SK-N-SH (cell line): ENCODE measurements around the gene BAZ1B. TPM values are rescaled to one million over a fixed set of nuclear protein-coding genes. Genes with fewer than 3 reads are reported as not detected.
"Not testable (repeated sequence)": the region's sequence is repeated elsewhere in the genome, so short reads cannot be mapped to it uniquely, and the experiment has no call there.

ENCODE experiments used
- CTCF ChIA-PET: fragments of 300-600, 350-600 bp; formaldehyde crosslinking; extraction: SDS; loops from one replicate; lab custom pipeline; 2021; lab: Yijun Ruan, JAX
- POLR2A ChIA-PET: fragments of 350-600 bp; sonication (Branson Sonifier 250); formaldehyde crosslinking; extraction: SDS; loops from one replicate; lab custom pipeline; 2020; ENCODE audit warnings: antibody characterized with exemption, inconsistent platforms; lab: Yijun Ruan, JAX
- DNase-seq: peaks from one replicate; pipeline ENCODE4 v3.0.0; 2012
- H2AFZ ChIP-seq: fragments of 200-600 bp; sonication (generic); 2 replicates; pipeline ENCODE4 v1.8.1; 2016; ENCODE audit warnings: antibody characterized with exemption, mild to moderate bottlenecking, low read depth
- H3F3A ChIP-seq: fragments of 200-600 bp; sonication (generic); replicated peaks from 2 replicates; pipeline ENCODE3; 2016; ENCODE audit warnings: antibody characterized with exemption, mild to moderate bottlenecking; ENCODE audit not compliant: insufficient read depth
- H3K27ac ChIP-seq, 2 experiments: fragments of 200-500 bp in 1 of 2; fragments of 200-600 bp in 1 of 2; sonication (Bioruptor generic) in 1 of 2; sonication (generic), shearing (Covaris generic) in 1 of 2; 2 replicates each; pipeline versions ENCODE4 v1.5.1 to v1.6.1; 2014 to 2016; ENCODE audit warnings: low read depth in 2 of 2, inconsistent platforms in 1 of 2, low read length in 1 of 2, mild to moderate bottlenecking in 1 of 2, mixed read lengths in 1 of 2
- H3K27me3 ChIP-seq: fragments of 200-600 bp; sonication (generic), shearing (Covaris generic); 2 replicates; pipeline ENCODE4 v1.6.1; 2016; ENCODE audit warnings: mixed run types; ENCODE audit not compliant: insufficient read depth
- H3K36me3 ChIP-seq, 2 experiments: fragments of 200-500 bp in 1 of 2; fragments of 200-600 bp in 1 of 2; sonication (Bioruptor generic) in 1 of 2; sonication (generic) in 1 of 2; replicated peaks in 1 of 2; 2 replicates each; pipeline versions ENCODE3 to v1.5.1; 2014 to 2016; ENCODE audit warnings: low read length in 1 of 2, mild to moderate bottlenecking in 1 of 2; ENCODE audit not compliant: insufficient read depth in 2 of 2, control insufficient read depth in 1 of 2
- H3K4me1 ChIP-seq, 2 experiments: fragments of 200-500 bp in 1 of 2; fragments of 200-600 bp in 1 of 2; sonication (Bioruptor generic) in 1 of 2; sonication (generic), shearing (Covaris generic) in 1 of 2; 2 replicates each; pipeline versions ENCODE4 v1.5.1 to v1.6.1; 2014 to 2016; ENCODE audit warnings: low read depth in 1 of 2, low read length in 1 of 2, mixed run types in 1 of 2; ENCODE audit not compliant: insufficient read depth in 2 of 2, control insufficient read depth in 1 of 2
- H3K4me2 ChIP-seq: fragments of 200-600 bp; sonication (generic), shearing (Covaris generic); 2 replicates; pipeline ENCODE4 v1.6.1; 2017; ENCODE audit warnings: mixed run types
- H3K4me3 ChIP-seq, 2 experiments: fragments of 200-500 bp in 1 of 2; fragments of 200-600 bp in 1 of 2; sonication (Bioruptor generic) in 1 of 2; sonication (generic), shearing (Covaris generic) in 1 of 2; 2 replicates each; pipeline versions ENCODE4 v1.5.1 to v1.8.1; 2014 to 2016; ENCODE audit warnings: low read depth in 2 of 2, inconsistent platforms in 1 of 2, low read length in 1 of 2, mild to moderate bottlenecking in 1 of 2, mixed read lengths in 1 of 2, moderate library complexity in 1 of 2
- H3K79me2 ChIP-seq: fragments of 200-600 bp; sonication (generic); 2 replicates; pipeline ENCODE4 v1.8.1; 2017; ENCODE audit warnings: mild to moderate bottlenecking; ENCODE audit not compliant: insufficient read depth
- H3K9ac ChIP-seq: fragments of 200-600 bp; sonication (generic); 2 replicates; pipeline ENCODE4 v1.6.1; 2017; ENCODE audit warnings: mixed run types
- H3K9me2 ChIP-seq: fragments of 200-600 bp; sonication (generic); 2 replicates; pipeline ENCODE4 v1.6.1; 2017; ENCODE audit warnings: mixed run types
- H3K9me3 ChIP-seq: fragments of 200-600 bp; sonication (generic); 2 replicates; pipeline ENCODE4 v1.6.1; 2017; ENCODE audit warnings: mixed run types, mild to moderate bottlenecking, moderate library complexity
- H4K20me1 ChIP-seq: fragments of 200-600 bp; sonication (generic); 2 replicates; pipeline ENCODE4 v1.6.1; 2017; ENCODE audit warnings: mild to moderate bottlenecking, mixed run types; ENCODE audit not compliant: insufficient read depth
- FOXM1 ChIP-seq: IDR thresholded peaks from 2 replicates; pipeline ENCODE4 v1.4.0; 2012; ENCODE audit warnings: low read depth, mild to moderate bottlenecking
- MEF2A ChIP-seq: IDR thresholded peaks from 2 replicates; pipeline ENCODE4 v1.4.0; 2012; ENCODE audit warnings: low read depth, borderline replicate concordance
- POLR2AphosphoS5 ChIP-seq: IDR thresholded peaks from 2 replicates; pipeline ENCODE4 v1.6.1; 2012; ENCODE audit warnings: low read depth, low read length
- RAD21 ChIP-seq: IDR thresholded peaks from 2 replicates; pipeline ENCODE4 v1.6.1; 2012; ENCODE audit warnings: mild to moderate bottlenecking, low read length
- RCOR1 ChIP-seq: fragments of 150-350 bp; IDR thresholded peaks from 2 replicates; pipeline ENCODE4 v1.6.1; 2017; ENCODE audit warnings: antibody characterized with exemption, low read length
- TCF12 ChIP-seq: IDR thresholded peaks from 2 replicates; pipeline ENCODE4 v1.4.0; 2012
- WGBS: methylation state at CpG from one replicate; pipeline ENCODE4 v1.1.6; 2017; ENCODE audit warnings: low lambda C conversion rate; 5-methylcytosine and 5-hydroxymethylcytosine counted together
- polyA plus RNA-seq, 3 experiments: library from polyadenylated mRNA; depleted of rRNA; stranded (reverse); fragments of >200 nt; gene quantifications; 2 replicates each; pipeline ENCODE4 v1.2.3, GENCODE V29; 2012
- TF ChIP-seq, protein P1 (sequence below): IDR thresholded peaks from 2 replicates; pipeline ENCODE4 v1.4.0; 2012; ENCODE audit warnings: low read depth, borderline replicate concordance
- TF ChIP-seq, protein P2 (sequence below): fragments of 150-350 bp; IDR thresholded peaks from 2 replicates; pipeline ENCODE4 v1.6.1; 2017; ENCODE audit warnings: antibody characterized with exemption, low read length, low read depth, borderline replicate concordance
- TF ChIP-seq, protein P3 (sequence below): fragments of 200-600 bp; sonication (generic); IDR thresholded peaks from 2 replicates; pipeline ENCODE4 v1.6.1; 2017; ENCODE audit warnings: antibody characterized with exemption, mild to moderate bottlenecking, moderate library complexity

BAZ1B gene
- polyA plus RNA-seq, 1 of the 3 experiments (the other 2 are of a cell fraction) = 20.9 TPM

DNA sequence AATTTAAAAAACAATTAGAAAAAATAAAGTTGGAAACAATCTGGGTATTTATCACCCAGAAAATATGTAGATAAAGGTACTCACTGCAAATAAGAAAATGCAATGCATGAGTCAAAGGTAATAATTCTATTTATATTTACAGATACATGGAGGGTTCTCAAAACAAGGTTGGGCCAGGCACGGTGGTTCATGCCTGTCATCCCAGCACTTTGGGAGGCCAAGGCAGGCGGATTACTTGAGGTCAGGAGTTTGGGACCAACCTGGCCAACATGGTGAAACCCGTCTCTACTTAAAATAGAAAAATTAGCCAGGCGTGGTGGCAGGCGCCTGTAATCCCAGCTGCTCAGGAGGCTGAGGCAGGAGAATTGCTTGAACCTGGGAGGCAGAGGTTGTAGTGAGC is 28.0 kb upstream of the BAZ1B start:
- Histone ChIP-seq H3K36me3 (peaks cover 10 to 67% of the 10 kb centered on the region in 2 experiments), H3F3A (peaks cover 18% of the 10 kb centered on the region), H4K20me1 (peaks cover 67% of the 10 kb centered on the region), H3K79me2 (peaks cover 100% of the 10 kb centered on the region)
- POLR2A ChIA-PET, CTCF ChIA-PET, H3K27me3 ChIP-seq, H3K4me1 ChIP-seq, H3K9me2 ChIP-seq, DNase-seq, H3K9me3 ChIP-seq, H3K27ac ChIP-seq, H3K4me2 ChIP-seq, H3K4me3 ChIP-seq, H3K9ac ChIP-seq, H2AFZ ChIP-seq: not testable (repeated sequence)
- 92% methylated on average over 5 of the region's 5 CpGs for WGBS

DNA sequence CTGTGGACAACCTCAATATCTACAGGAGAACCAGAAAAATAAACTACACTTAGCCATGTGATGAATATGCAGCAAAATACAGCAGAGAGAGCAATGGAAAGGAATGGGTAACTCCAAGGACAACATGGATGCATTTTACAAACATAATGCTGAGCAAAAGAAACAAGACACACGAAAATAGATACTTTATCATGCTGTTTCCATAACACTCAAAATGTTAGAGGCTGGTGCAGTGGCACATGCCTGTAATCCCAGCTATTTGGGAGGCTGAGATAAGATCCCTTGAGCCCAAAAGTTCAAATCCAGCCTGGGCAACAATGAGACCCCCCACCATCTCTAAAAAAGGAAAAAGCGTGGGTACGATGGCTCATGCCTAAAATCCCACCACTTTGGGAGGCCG is 27.1 kb upstream of the BAZ1B start:
- ChIA-PET POLR2A (no interaction called here), CTCF (no interaction called here)
- H3K9ac ChIP-seq = no peak overlapping the region

DNA sequence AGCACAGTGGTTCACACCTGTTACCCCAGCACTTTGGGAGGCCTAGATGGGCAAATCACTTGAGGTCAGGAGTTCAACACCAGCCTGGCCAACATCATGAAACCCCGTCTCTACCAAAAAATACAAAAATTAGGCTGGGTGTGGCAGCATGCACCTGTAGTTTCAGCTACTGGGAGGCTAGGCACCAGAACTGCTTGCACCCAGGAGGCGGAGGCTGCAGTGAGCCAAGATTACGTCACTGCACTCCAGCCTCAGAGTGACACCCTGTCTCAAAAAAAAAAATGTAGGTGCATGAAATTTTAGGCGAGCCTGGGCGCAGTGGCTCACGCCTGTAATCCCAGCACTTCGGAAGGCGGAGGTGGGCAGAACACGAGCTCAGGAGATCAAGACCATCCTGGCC is 25.7 kb upstream of the BAZ1B start:
- no peak for TF ChIP-seq TCF12
- TF ChIP-seq MEF2A = no peak
- no peak for TF ChIP-seq RCOR1
- TF ChIP-seq, protein P1, sequence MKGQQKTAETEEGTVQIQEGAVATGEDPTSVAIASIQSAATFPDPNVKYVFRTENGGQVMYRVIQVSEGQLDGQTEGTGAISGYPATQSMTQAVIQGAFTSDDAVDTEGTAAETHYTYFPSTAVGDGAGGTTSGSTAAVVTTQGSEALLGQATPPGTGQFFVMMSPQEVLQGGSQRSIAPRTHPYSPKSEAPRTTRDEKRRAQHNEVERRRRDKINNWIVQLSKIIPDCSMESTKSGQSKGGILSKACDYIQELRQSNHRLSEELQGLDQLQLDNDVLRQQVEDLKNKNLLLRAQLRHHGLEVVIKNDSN = no peak
- TF ChIP-seq, protein P2, sequence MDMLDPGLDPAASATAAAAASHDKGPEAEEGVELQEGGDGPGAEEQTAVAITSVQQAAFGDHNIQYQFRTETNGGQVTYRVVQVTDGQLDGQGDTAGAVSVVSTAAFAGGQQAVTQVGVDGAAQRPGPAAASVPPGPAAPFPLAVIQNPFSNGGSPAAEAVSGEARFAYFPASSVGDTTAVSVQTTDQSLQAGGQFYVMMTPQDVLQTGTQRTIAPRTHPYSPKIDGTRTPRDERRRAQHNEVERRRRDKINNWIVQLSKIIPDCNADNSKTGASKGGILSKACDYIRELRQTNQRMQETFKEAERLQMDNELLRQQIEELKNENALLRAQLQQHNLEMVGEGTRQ = no peak
- TF ChIP-seq FOXM1 = no peak
- TF ChIP-seq RAD21 = no peak
- Histone ChIP-seq H3K36me3 (peaks cover 17 to 67% of the 10 kb centered on the region in 2 experiments), H2AFZ (no peak overlapping the region), H3K9me2 (no peaks in the 10 kb centered on the region), H3K27me3 (no peaks in the 10 kb centered on the region), H3F3A (peaks cover 18% of the 10 kb centered on the region), H3K79me2 (peaks cover 100% of the 10 kb centered on the region), H3K9ac (no peak overlapping the region), H3K4me2 (no peak overlapping the region), H3K9me3 (no peaks in the 10 kb centered on the region), H3K27ac (no peak overlapping the region), H3K4me1 (no peaks in the 10 kb centered on the region), H4K20me1 (peaks cover 54% of the 10 kb centered on the region), H3K4me3 (no peak overlapping the region)
- 96% methylated on average over 9 of the region's 9 CpGs for WGBS
- ChIA-PET POLR2A (interaction anchor here (1.2 to 2.1 kb wide), 3 partner anchors 9 to 25 kb away, joined by 3 to 6 read pairs (median 5); partner anchors contain the start of gene BAZ1B), CTCF (interaction anchor here (0.7 to 1.6 kb wide), 4 partner anchors 9 to 154 kb away, joined by 3 to 4 read pairs (median 4); no protein-coding TSS in a partner anchor)
- DNase-seq = no peak

More for the DNA sequence above, 27.1 kb upstream of the BAZ1B start:
- peaks cover 18% of the 10 kb centered on the region for H3F3A ChIP-seq
- H3K4me1 ChIP-seq = no peaks in the 10 kb centered on the region
- H3K4me2 ChIP-seq = no peak overlapping the region
- H3K27me3 ChIP-seq = no peaks in the 10 kb centered on the region
- H4K20me1 ChIP-seq = peaks cover 66% of the 10 kb centered on the region
- no peak overlapping the region for H2AFZ ChIP-seq
- no peak overlapping the region for H3K4me3 ChIP-seq
- H3K27ac ChIP-seq = no peak overlapping the region
- DNase-seq = no peak
- H3K9me2 ChIP-seq = no peaks in the 10 kb centered on the region
- no peaks in the 10 kb centered on the region for H3K9me3 ChIP-seq
- TF ChIP-seq, protein P3, sequence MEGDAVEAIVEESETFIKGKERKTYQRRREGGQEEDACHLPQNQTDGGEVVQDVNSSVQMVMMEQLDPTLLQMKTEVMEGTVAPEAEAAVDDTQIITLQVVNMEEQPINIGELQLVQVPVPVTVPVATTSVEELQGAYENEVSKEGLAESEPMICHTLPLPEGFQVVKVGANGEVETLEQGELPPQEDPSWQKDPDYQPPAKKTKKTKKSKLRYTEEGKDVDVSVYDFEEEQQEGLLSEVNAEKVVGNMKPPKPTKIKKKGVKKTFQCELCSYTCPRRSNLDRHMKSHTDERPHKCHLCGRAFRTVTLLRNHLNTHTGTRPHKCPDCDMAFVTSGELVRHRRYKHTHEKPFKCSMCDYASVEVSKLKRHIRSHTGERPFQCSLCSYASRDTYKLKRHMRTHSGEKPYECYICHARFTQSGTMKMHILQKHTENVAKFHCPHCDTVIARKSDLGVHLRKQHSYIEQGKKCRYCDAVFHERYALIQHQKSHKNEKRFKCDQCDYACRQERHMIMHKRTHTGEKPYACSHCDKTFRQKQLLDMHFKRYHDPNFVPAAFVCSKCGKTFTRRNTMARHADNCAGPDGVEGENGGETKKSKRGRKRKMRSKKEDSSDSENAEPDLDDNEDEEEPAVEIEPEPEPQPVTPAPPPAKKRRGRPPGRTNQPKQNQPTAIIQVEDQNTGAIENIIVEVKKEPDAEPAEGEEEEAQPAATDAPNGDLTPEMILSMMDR = no peak
- no peak for TF ChIP-seq POLR2AphosphoS5
- peaks cover 100% of the 10 kb centered on the region for H3K79me2 ChIP-seq
- 95% methylated on average over 4 of the region's 4 CpGs for WGBS
- peaks cover 10 to 58% of the 10 kb centered on the region in 2 experiments for H3K36me3 ChIP-seq
